Fibroblast of mammary gland (primary cell): Measurements from ENCODE around the gene MT1E.
"Not testable (repeated sequence)": the region's sequence is repeated elsewhere in the genome, so short reads cannot be mapped to it uniquely, and the experiment has no call there.

Source experiments
- DNase-seq: peaks from one replicate; pipeline ENCODE4 v3.0.0-alpha.2; 2010; ENCODE audit warnings: low read depth
- H3K4me3 ChIP-seq: 2 replicates; pipeline ENCODE4 v1.5.1; 2011; ENCODE audit warnings: low read depth, mild to moderate bottlenecking, low read length, moderate library complexity; ENCODE audit not compliant: control insufficient read depth
- CTCF ChIP-seq: conservative IDR thresholded peaks from 2 replicates; pipeline ENCODE4 v1.5.1; 2011; ENCODE audit warnings: low read depth, low read length, inconsistent platforms; ENCODE audit not compliant: control insufficient read depth, insufficient read depth

MT1E gene

GRCh38 chr16:56625140-56625942 is at the start of gene MT1E:
MT1E (plus strand) TSS chr16:56625781; CDS start chr16:56625852, 71 bp downstream.
- H3K4me3 ChIP-seq: peak within 1 kb of the TSS; percentile 77

GRCh38 chr16:56576585-56577299 is 48.8 kb upstream of the MT1E start:
- TF ChIP-seq CTCF: peak; percentile 84
- DNase-seq: peak; percentile 62
- H3K4me3 ChIP-seq: no peak overlapping the region

More at GRCh38 chr16:56625140-56625942, at the start of gene MT1E:
- DNase-seq: peak; percentile 73
- no peak for TF ChIP-seq CTCF

- no peak overlapping the region for H3K4me3 ChIP-seq
- no peak for TF ChIP-seq CTCF
- DNase-seq: no peak
Observed at GRCh38 chr16:56577300-56577625, 48.3 kb upstream of the MT1E start.

GRCh38 chr16:56580391-56581048 is 45.1 kb upstream of the MT1E start:
- TF ChIP-seq CTCF: no peak
- no peak overlapping the region for H3K4me3 ChIP-seq
- no peak for DNase-seq

- H3K4me3 ChIP-seq, DNase-seq: not testable (repeated sequence)
Observed at GRCh38 chr16:56582911-56583310, 42.7 kb upstream of the MT1E start.

GRCh38 chr16:56583351-56584168 is 42.0 kb upstream of the MT1E start:
- no peak for TF ChIP-seq CTCF
- H3K4me3 ChIP-seq: no peak overlapping the region
- no peak for DNase-seq
